Activated CD8-positive, alpha-beta memory T cell treated with anti-CD3 and anti-CD28 coated beads for 4 hours (primary cell): ENCODE measurements around the gene PPL.
"Not testable (repeated sequence)": the region's sequence is repeated elsewhere in the genome, so short reads cannot be mapped to it uniquely, and the experiment has no call there.

Source experiments
- DNase-seq, 2 donors: peaks; one replicate each; pipeline ENCODE4 v3.0.0-alpha.2; 2020; ENCODE audit warnings: low read depth in 2 of 2

PPL gene

DNA sequence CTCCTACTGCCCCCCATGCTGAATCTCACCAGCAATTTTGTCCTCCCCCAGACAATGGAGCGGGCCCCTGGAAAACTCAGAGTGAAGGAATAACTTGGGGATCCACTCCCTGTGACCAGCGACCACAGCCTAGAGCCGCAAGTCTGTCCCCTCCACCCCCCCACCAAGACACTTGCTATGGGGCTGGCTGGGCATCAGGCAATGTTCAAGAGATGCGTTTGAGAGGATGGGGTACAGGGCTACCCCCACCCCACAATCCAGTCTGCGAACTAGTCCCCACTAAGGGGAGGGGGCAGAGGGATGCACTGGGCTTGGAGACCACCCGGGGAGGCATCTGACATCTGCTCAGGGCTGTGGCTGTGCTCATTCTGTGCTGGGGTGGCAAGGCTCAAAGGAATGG is 2.4 kb downstream of the PPL start:
- DNase-seq: no peak

DNA sequence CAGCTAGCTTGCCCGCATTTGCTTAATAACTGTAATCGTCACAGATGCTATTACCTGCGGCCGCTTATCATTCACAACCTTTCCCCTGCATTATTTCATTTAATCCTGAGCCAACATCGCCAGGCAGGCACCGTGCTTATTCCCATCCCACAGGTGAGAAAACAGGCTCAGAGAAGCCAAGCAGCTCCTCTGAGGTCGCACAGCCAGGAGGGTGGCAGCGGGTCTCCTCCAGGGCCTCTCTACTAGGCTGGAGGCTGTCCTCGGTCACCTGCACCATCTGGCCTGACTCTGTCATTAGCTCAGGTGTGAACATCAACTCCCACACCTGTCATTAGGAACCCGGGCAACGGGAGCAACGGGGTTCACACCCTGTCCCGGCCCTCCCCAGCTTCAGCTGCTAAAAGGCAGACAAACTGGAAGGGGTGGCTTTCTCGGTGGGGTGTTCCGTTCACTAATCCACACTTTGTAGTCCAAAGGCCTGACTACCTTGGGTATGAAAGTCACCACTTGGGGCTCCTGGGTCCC is 3.0 kb downstream of the PPL start:
- no peak for DNase-seq

DNA sequence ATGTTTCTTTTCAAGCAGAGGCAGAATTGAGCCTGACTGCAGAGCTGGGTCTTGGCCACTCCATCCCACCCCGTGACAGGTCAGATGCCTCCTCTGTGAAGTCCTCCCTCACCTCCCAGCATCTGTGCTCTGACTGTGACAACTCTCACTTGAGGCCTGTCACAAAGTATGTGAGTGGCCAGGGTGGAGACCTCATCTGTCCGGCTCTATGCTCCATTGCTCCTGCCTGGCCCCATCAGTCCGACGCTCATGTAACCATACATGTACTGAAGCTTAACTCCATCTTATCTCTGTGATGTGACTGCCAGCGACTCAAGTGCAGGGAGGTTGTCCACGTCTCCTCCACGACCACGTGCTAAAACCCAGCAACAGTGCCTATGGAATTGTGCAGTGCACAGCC is 3.5 kb downstream of the PPL start:
- DNase-seq: no peak

DNA sequence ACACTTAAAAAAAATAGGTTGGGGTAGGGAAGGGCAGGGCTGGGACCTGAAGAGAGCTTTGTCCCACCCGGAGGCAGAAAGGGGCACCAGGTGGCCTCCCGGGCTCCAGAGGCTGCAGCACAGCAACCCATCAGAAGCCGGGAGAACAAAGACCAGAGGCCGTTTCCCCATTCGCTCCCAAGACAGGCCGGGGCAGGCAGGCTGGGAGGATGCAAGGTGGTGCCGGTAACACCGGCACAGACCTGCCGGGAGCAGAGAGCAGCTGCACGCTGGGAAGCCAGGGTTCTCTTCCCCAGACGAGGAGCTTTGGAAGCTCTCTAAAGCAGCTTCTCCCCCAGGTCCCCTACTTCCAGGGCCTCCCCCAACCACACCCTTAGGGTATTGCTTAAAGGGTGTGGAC is 5.6 kb downstream of the PPL start:
- no peak for DNase-seq

DNA sequence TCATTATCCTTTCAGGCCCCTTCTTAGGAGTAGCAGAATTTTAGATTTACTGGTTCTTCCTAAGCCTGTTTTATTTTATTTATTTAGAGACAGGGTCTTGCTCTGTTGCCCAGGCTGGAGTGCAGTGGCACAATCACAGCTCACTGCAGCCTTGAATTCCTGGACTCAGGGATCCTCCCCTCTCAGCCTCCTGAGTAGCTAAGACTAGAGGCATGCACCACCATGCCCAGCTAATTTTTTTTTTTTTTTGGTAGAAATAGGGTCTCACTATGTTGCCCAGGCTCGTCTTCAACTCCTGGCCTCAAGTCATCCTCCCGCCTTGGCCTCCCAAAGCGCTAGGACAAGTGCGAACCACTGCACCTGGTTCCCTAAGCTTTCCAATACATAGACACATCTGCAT is 7.3 kb downstream of the PPL start:
- not testable (repeated sequence) for DNase-seq

DNA sequence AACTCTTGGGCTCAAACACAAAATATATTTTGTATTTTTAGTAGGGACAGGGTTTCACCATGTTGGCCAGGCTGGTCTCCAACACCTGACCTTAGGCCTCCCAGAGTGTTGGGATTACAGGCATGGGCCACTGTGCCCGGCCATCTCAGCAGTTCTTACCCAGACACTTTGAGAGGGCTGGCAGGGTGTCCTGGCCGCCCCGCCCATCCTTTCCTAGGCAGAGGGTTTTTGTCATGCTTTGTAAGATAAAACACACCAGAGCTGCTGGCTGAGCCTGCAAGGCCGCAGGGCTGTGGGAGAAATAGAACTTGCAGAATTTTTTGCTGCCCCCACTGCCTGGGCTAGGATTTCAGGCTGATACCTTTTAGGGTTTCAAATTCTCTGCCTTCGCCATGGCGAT is 8.7 kb downstream of the PPL start:
- DNase-seq: no peak

DNA sequence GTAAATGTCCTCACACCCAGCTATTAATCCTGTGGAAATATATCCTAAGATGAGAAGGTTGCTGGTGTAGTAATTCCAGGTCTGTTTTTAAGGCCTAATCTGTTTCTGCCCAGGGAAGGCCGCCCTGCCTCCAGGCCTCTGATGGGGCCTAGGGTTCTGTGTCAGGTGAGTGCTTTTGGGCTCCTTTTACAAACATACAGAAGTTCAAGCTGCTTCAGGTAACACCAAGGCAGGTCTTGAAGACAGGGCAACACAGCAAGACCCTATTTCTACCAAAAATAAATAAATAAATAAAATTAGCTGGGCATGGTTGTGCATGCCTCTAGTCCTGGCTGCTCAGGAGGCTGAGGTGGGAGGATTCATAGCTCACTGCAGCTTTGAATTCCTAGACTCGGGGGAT is 9.3 kb downstream of the PPL start:
- DNase-seq: no peak

DNA sequence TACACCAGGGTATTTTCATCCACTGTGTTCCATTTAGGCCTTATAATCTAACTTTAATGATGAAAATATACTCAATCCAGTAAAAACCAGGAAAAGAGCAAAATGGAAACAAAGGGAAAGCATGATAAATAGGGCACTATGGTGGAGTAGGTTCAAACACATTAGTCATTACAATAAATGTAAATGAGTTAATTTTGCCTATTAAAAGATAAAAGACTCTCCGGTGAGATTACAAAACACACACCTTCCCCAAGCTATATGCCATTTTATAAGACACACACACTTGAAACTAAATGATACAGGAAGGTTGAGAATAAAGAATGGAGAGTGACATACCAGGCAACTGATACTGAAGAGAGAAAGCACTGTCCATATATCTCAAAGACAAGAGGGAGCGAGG is 10.0 kb downstream of the PPL start:
- DNase-seq: no peak

DNA sequence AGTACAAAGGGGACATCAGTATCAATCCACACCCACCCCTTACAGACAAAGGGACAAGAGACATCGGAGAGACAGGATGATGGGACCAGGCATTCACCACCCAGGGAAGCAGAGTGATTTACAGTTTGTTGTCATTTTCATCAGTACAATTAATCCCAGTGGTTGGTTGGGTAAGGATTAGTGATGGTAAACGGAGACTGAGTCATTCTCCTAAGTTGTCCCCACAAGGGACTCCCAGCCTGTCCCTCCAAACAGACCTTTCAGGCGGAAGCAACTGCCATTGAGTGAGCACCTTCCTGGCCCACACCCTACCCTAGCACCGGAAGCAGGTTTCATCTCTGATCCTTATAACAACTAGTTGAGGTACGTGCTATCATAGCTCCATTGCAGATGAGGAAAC is 11.2 kb downstream of the PPL start:
- DNase-seq: no peak

DNA sequence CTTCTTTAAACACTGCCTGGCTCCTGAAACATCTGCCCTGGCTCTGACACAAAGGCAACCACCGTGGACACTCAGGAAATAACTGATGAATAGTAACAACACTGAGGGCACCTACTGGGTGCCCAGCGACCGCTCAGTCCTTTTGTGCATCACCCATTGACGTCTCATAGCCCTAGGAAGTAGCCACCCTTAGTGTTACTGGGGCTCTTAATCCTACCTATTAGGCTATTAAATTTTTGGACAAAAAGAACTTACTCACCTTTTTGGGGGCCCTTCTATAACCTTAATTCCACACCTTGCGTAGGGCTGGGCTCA is 11.7 kb downstream of the PPL start:
- no peak for DNase-seq

DNA sequence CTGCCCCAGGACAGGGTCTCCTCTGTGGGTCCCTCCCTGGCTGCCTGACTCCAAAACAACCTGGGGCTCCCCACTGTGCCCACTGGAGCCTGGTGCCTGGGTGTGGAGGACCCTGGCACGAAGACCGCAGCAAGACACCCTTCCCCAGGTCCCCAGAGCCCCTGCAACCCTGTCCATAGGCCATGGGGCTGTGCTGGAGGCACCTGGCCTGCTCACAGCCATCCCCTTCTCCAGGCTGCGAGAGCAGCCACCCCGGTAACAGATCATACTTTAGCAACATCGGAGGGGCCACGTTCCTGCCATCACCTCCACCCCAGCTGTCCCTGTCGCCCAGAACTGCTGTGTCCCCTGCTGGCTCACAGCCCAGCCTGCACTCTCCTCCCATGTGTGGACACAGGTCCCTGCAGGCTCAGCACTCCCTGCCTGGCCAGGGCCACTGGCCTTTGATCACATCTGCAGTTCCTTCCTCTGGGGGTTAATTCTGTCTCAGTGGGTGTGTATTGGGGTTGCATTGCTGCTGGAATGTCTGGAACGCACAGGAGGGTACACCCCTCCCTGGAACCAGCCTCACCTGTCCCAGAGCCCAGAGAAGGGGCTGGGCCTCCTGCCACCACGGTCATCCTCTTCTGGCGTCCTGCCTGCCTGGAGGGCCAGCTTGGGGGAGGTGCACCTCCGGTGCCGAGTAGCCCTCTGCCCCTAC is 12.2 kb downstream of the PPL start:
- DNase-seq: no peak

DNA sequence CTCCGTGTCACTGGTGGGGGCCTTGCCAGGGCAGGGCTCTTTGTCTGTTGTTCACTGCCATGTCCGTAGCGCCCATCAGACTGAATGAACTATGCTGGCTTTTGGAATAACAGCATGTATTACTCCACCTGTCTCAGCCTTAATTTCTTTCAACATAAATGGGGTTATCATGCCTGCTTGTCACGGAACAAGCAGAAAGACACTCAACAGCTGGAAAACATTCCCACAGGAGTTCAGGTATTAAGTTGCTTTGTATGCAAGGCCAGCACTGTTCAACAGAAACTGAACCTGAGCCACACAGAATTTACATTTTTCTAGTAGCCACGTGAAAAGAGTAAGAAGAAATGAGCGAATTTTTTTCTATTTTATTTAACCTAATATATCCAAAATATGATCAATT is 13.1 kb downstream of the PPL start:
- DNase-seq: no peak

DNA sequence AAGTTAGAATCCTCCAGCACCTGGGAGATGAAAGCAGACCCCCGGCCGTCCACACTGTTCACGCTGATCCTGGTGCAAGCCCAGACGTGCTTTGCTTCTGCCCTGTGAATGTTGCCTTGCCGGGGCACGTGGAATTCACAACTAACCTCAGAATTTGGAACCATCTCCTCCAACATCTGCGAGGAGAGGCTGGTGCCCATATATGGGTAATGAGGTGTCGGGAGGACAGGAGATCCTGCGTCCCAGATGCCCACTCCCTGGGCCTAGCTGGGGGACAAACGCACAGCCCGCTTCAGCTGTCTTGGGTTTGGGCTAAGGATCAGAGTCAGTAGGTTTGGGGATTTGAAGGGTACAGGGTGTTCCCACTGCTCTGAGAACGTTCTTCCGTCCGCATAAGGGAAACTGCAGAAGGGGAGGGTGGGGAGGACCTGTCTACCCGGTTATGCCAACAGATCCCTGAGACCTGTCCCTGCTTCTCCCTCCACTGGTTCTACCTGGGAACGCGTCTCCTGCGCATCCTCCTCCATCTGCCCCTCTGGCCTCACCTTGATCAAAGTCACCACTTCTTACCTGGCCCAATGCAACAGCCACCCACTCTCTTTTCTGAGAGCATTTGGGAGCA is 14.1 kb downstream of the PPL start:
- no peak for DNase-seq

DNA sequence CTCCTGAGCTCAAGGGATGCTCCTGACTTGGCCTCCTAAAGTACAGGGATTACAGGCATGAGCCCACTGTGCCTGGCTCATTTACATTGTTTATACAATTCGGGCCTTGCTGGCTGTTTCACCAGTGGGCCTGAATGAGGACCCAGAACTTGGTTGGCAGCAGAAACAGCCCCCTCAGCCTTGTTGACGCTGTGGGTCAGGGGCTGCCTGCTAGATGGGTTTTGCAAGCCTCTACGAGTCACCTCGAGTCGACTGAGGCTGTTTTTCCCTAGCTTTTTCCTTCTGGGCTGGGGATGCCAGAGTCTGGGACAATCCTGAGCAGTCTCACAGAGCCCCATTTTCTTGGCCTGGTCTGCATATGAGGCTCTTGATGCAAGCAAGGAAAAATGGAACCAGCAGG is 16.1 kb downstream of the PPL start:
- no peak for DNase-seq

DNA sequence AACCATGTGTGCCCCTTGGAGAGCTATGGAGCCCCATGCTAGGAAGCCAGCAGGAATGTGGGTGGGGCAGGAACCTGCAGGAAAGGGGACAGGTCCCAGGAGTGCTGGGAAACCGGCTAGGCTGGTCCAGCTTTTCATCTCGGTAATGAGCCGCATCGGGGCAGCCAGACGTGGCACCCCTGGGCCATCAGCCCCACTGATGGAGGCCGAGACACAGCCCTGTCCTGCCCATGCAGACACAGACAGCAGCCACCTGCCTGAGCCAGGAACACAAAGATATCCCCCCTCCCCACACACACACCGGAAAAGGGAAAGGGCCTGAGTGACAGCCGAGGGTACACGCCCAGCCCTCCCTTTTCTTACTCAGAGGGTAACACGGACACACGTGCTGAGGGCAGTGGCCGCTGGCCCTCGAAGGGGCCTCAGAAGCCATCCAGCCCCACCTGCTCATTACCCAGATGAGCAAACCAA is 18.1 kb downstream of the PPL start:
- DNase-seq: no peak

DNA sequence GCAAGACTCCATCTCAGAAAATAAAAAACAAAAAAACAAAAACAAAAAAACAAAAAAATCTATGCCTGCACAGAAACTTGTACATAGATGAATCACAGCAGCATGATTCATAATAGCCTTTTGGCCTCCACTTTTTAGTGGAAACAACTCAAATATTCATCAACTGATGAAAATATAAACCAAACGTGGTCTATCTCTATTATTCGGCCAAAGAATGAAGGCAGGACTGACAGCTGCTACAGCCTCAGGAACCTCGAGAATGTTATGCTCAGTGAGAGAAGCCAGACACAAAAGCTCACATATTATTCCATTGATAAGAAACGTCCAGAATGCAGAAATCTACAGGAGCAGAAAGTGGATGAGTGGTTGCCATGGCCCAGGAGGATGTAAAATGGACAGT is 19.8 kb downstream of the PPL start:
- no peak for DNase-seq

DNA sequence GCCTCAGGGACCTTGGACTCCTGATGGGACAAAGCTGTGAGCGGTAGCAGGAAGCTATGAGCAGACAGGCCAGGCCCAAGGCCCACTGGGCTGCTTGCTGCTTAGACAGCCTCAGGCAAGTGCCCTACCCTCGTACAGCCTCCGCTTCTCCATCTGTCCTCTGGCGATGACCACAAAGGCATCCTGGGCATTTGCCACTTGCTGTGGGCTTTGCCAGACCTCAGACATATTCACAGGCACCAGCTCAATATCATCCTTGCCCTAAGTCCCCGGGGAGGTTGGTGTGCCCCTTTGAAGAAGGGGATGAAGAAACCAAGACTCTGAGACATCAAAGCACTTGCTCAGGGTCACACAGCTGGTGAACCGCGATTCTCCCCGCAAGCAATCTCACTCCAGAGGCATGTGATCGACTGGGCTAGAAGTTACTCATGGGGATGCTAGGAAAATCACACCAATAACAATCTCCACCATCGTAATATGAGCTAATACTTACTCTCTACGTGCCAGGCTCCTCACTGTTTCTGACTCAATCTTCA is 21.7 kb downstream of the PPL start:
- no peak for DNase-seq

DNA sequence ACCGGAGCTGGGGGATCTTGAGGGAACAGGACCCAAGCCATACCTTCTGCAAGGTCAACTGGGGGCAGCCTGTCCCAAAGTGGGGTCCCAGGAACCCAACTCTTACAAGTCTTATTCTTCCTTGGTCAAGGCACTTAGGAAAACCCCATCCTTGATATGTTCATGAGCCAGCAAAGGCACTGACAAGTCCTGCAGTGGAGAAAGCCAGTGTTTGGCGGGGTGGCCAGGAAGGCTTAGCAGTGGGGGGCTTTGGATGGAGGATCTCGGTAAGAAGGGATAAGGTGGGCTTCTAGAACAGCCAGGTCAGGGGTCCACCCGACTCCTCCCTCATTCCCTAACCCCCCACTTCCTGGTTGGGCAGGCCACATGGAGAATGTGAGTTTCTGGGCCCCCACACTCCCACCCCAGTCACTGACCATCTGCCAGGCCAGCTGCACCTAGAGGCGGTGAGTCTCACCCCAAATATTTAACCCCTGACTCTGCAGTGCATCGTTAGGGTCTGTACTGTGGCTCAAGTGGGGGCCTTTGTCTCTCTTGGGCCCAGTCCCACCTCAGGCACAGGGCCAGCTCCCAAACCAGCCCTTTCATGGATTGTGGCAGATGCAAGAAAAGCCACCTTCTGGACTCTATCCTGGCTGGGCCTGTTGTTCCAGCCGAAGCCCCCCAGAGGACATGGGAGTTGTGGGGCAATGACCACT is 22.3 kb downstream of the PPL start:
- no peak for DNase-seq

DNA sequence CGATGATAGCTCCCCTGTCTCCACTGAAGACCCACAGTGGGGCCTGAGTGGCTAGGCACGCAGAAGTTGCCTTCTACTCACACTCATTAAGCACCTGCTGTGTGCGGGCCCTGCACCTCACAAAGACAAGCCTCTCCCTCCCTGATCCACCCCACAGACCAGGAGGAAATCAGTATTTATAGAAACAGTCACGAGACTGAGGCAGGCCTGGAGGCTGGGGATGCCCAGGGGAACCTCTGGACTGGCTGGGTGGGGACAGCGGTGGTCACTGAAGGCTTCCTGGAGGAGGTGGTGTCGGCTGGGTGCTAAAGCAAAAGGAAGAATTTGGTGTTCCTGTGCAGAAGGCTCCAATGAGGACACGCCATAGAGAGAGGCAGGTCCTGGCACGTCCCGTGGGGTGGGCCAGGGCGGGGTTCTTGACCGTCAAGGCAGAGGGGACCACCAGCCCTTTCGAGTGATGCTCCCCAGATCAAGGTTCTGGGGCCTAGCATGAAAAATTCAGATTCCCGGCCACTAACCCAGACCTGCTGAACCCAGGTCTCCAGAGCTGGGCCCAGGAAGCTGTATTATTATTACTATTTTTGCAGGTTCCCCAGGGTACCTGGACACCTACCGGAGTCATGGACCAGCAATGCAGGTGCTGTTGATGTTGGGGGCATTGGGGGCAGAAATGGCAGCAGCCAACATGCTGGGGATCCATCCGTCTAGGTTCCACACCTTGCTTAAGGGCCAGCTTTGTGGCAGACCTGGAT is 23.0 kb downstream of the PPL start:
- no peak for DNase-seq

DNA sequence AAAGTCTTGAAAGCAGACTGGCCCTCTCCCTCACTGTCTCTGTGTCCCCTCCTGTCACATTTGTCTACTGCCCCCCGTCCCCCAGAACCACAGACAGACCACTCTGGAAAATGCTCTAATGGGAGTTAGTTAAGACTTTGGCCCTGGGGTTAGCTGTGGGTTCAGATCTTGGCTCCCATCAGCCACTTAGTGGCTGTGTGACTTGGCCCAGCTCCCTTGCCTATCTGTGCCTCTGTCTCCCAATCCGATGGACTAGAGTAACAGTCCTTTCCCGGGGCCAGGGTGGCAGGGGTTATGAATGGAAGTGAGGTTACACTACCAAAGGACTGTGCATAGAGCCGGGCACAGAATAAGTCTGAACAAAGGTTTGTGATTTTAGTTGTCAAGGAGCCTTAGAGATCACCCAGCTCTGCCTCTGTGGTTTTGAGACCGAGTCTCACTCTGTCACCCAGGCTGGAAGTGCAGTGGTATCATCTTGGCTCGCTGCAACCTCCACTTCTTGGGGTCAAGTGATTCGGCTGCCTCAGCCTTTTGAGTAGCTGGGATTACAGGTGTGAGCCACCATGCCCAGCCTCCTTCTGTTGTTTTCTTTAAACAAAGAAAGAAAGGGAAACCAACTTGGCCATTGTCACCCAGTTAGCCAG is 23.7 kb downstream of the PPL start:
- DNase-seq: no peak

DNA sequence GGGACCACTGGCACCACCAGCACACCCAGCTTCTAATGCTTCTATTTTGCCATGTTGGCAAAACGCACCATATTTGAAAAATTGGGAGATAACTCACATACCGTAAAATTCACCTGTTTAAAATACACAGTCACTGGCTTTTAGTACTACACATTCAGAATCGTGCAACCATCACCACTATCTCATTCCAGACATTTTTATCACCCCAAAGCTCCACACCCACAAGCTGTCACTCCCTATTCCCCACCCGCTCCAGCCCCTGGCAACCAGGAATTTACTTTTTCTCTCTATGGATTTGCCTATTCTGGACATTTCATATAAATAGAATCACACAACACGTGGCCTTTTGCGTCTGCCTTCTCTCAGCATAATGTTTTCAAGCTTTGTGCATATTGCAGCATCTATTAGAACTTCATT is 25.0 kb downstream of the PPL start:
- DNase-seq: no peak

DNA sequence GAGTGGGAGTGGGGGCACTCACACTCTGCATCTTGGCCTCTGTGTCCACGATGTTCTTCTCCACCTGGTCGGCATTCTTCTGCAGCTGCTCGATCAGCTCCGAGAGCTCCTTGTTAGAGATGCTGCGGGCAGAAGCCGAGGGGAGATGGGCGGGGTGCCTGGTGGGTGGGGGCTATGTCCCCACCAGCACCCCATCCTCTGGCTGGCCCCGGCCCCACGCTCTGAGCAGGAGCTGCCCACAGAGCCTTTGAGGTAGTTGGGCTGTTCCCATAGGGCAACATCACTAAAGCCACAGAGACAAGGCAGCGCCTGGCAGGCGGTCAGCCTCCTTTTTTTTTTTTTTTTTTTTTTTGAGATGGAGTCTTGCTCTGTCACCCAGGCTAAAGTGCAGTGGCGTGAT is 26.1 kb downstream of the PPL start:
- DNase-seq: no peak
